ENCODE data around the gene GPX3. TPM values are rescaled to one million over a fixed set of nuclear protein-coding genes. Genes with fewer than 3 reads are reported as not detected.

Gene GPX3
- total and polyA plus RNA-seq, 2 donors (not counting 3 experiments of a cell fraction or from before 2014, with no cell fraction given) = 5.1 to 17.1 TPM

DNA sequence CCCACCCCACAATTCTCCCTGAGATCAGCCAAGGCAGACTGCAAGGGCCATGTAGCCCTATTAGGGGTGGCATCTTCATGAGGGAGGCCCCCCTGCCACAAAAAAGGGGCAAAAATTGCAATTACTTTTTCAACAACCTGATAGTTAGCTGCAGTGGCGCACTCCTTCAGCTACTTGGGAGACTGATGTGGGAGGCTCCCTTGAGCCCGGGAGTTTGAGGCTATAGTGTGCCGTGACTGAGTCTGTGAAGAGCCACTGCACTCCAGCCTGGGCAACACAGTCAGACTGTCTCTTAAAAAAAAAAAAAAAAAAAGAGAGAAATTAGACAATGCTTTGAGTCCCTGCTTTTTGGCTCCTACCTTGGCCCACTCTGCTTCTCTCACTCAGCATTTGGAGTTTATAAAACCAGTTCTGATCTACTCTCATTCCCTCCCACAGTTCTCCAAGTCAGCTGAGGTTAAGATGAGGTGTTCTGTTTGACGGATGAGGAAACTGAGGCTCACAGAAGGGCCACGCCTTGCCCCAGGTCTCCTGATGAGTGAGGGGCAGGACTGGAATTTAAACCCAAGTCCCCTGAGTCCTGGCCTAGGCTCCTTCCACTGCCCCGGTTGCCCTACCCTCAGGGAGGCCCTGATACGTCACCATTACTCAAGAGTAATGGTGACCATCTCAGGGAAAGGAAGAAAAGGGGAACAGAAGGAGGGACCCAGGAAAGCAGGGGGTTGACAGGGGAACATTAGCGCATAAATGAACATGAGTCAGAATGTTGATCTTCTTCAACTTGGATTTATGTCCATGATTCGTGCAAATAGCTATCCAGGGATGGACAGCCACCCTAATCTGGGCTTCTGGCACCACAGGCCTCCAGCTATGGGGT, 9.0 kb downstream of the GPX3 start:
- BruUV-seq (replicated peaks) = no TSS peak
- H2AFZ ChIP-seq (ENCODE audit: low read depth, low read length) = no peak overlapping the region
- H3K4me2 ChIP-seq (ENCODE audit: insufficient read depth, low read length) = no peak overlapping the region
- no peak overlapping the region for H3K4me3 ChIP-seq (replicated peaks in 1 of 3; ENCODE audit: insufficient read depth in 1 of 3, low read depth in 1 of 3, low read length in 3 of 3)
- ChIA-PET POLR2A (no interaction called here), CTCF (interaction anchor here (1.5 kb wide), 1 partner anchor 19 kb away, joined by 10 read pairs; no protein-coding TSS in a partner anchor)
- H3K27me3 ChIP-seq (ENCODE audit: control insufficient read depth in 2 of 2, insufficient read depth in 2 of 2, low read length in 2 of 2) = no peaks in the 10 kb centered on the region
- no peak for DNase-seq (ENCODE audit: low read depth, low spot score)
- no peak for FAIRE-seq
- no peaks in the 10 kb centered on the region for H3K79me2 ChIP-seq (ENCODE audit: control insufficient read depth, insufficient read depth, low read length)
- H3K4me1 ChIP-seq (ENCODE audit: control insufficient read depth, extremely low read depth, insufficient read depth, low read length) = peaks cover 2% of the 10 kb centered on the region
- H4K20me1 ChIP-seq (replicated peaks; ENCODE audit: control insufficient read depth, extremely low read depth, insufficient read depth, low read length) = no peaks in the 10 kb centered on the region
- intact Hi-C loops (cut with micrococcal nuclease) = no loop called here
- H3K27ac ChIP-seq (ENCODE audit: insufficient read depth, low read depth, low read length) = no peak overlapping the region
- H3K9me3 ChIP-seq (replicated peaks; ENCODE audit: control insufficient read depth, insufficient read depth, low read length) = no peaks in the 10 kb centered on the region
- dilution Hi-C loops (cut with MboI; ENCODE audit: extremely low pct_ligation_motif_present, low sequenced_read_pairs) = loop anchor here (10.0 kb wide), 1 partner anchor 55 kb away; the partner anchor contains the start of gene TNIP1
- TF ChIP-seq POLR2AphosphoS5 (IDR thresholded peaks at IDR 0.05; ENCODE audit: insufficient read depth, low read depth, low read length) (no peak), POLR2A (IDR thresholded peaks at IDR 0.05; ENCODE audit: low read depth, low read length) (no peak), GATA2 (IDR thresholded peaks at IDR 0.05; ENCODE audit: insufficient read depth, insufficient read length, low read depth, low read length) (no peak), MYC (IDR thresholded peaks at IDR 0.05; ENCODE audit: low read depth, low read length) (no peak), JUN (IDR thresholded peaks at IDR 0.05; ENCODE audit: borderline replicate concordance, insufficient read depth, insufficient read length, low read depth) (no peak), EZH2 (IDR thresholded peaks at IDR 0.05; ENCODE audit: borderline replicate concordance, low read depth, low read length, severe bottlenecking) (no peak), FOS (IDR thresholded peaks at IDR 0.05; ENCODE audit: borderline replicate concordance, insufficient read depth, low read length) (no peak)
- TF ChIP-seq, protein P1, sequence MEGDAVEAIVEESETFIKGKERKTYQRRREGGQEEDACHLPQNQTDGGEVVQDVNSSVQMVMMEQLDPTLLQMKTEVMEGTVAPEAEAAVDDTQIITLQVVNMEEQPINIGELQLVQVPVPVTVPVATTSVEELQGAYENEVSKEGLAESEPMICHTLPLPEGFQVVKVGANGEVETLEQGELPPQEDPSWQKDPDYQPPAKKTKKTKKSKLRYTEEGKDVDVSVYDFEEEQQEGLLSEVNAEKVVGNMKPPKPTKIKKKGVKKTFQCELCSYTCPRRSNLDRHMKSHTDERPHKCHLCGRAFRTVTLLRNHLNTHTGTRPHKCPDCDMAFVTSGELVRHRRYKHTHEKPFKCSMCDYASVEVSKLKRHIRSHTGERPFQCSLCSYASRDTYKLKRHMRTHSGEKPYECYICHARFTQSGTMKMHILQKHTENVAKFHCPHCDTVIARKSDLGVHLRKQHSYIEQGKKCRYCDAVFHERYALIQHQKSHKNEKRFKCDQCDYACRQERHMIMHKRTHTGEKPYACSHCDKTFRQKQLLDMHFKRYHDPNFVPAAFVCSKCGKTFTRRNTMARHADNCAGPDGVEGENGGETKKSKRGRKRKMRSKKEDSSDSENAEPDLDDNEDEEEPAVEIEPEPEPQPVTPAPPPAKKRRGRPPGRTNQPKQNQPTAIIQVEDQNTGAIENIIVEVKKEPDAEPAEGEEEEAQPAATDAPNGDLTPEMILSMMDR (IDR thresholded peaks at IDR 0.05; ENCODE audit: extremely low read depth in 1 of 2, insufficient read depth in 1 of 2, low read depth in 1 of 2, low read length in 2 of 2) = no peak
- TF ChIP-seq, protein P2, sequence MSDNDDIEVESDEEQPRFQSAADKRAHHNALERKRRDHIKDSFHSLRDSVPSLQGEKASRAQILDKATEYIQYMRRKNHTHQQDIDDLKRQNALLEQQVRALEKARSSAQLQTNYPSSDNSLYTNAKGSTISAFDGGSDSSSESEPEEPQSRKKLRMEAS (IDR thresholded peaks at IDR 0.05; ENCODE audit: insufficient read depth, insufficient read length) = no peak
- no peak overlapping the region for H3K9ac ChIP-seq (replicated peaks; ENCODE audit: extremely low read depth, insufficient read depth, low read length)
- peaks cover 3 to 36% of the 10 kb centered on the region in 2 experiments for H3K36me3 ChIP-seq (ENCODE audit: control insufficient read depth in 2 of 2, extremely low read depth in 1 of 2, insufficient read depth in 2 of 2, low read length in 2 of 2)
- no peaks in the 10 kb centered on the region for H3K9me1 ChIP-seq (replicated peaks; ENCODE audit: control insufficient read depth, extremely low read depth, insufficient read depth, low read length)

Measured in endothelial cell of umbilical vein (primary cell).